ENCODE measurements around the gene BIRC2.
"Not testable (repeated sequence)": the region's sequence is repeated elsewhere in the genome, so short reads cannot be mapped to it uniquely, and the experiment has no call there.

BIRC2 gene

GRCh38 chr11:102346748-102347461 is at the start of gene BIRC2:
Gene BIRC2, plus strand, starts transcription at chr11:102347214. Its CDS starts 2,641 bp downstream, at chr11:102349855.
- ChIA-PET CTCF (no interaction called here), POLR2A (no interaction called here)
- no peak for TF ChIP-seq SP1 (IDR thresholded peaks at IDR 0.05)
- no peak for TF ChIP-seq FOXM1 (IDR thresholded peaks at IDR 0.05; ENCODE audit: borderline replicate concordance)
- TF ChIP-seq HDGF (IDR thresholded peaks at IDR 0.05; ENCODE audit: borderline replicate concordance): no peak
- no peak for TF ChIP-seq BHLHE40 (IDR thresholded peaks at IDR 0.05; ENCODE audit: borderline replicate concordance)
- no peak for TF ChIP-seq L3MBTL2 (conservative IDR thresholded peaks at IDR 0.05)
- TF ChIP-seq ARNT (IDR thresholded peaks at IDR 0.05): no peak
- TF ChIP-seq ZNF384 (IDR thresholded peaks at IDR 0.05): no peak
- TF ChIP-seq ELF4 (IDR thresholded peaks at IDR 0.05): peak; percentile 34; the same call in 1 of the 2 replicates
- TF ChIP-seq FOXA1 (IDR thresholded peaks at IDR 0.05): no peak
- TF ChIP-seq NFRKB (IDR thresholded peaks at IDR 0.05): no peak
- peak; percentile 26; the same call in 1 of the 2 replicates for TF ChIP-seq CTBP1 (IDR thresholded peaks at IDR 0.05; ENCODE audit: borderline replicate concordance)
- TF ChIP-seq LEF1 (IDR thresholded peaks at IDR 0.05; ENCODE audit: borderline replicate concordance): no peak
- TF ChIP-seq SUZ12 (IDR thresholded peaks at IDR 0.05): no peak
- DNase-seq (ENCODE audit: extremely low spot score): peak; percentile 89

- CTCF ChIA-PET; POLR2A ChIA-PET; DNase-seq (ENCODE audit: extremely low spot score): not testable (repeated sequence)
Observed at GRCh38 chr11:102300837-102301236, 46.2 kb upstream of the BIRC2 start.

- ChIA-PET CTCF (no interaction called here), POLR2A (no interaction called here)
- DNase-seq (ENCODE audit: extremely low spot score): no peak
Observed at GRCh38 chr11:102302241-102302640, 44.8 kb upstream of the BIRC2 start.

GRCh38 chr11:102304686-102305085 is 42.3 kb upstream of the BIRC2 start:
- ChIA-PET POLR2A (no interaction called here), CTCF (no interaction called here)
- no peak for DNase-seq (ENCODE audit: extremely low spot score)
- TF ChIP-seq SUZ12 (IDR thresholded peaks at IDR 0.05): no peak
- TF ChIP-seq SP1 (IDR thresholded peaks at IDR 0.05): no peak
- TF ChIP-seq PKNOX1 (IDR thresholded peaks at IDR 0.05): no peak
- no peak for TF ChIP-seq L3MBTL2 (conservative IDR thresholded peaks at IDR 0.05)
- no peak for TF ChIP-seq FOXA1 (IDR thresholded peaks at IDR 0.05)
- TF ChIP-seq ELF4 (IDR thresholded peaks at IDR 0.05): no peak
- no peak for TF ChIP-seq ARNT (IDR thresholded peaks at IDR 0.05)
- TF ChIP-seq FOXM1 (IDR thresholded peaks at IDR 0.05; ENCODE audit: borderline replicate concordance): no peak
- no peak for TF ChIP-seq LEF1 (IDR thresholded peaks at IDR 0.05; ENCODE audit: borderline replicate concordance)
- no peak for TF ChIP-seq ZNF384 (IDR thresholded peaks at IDR 0.05)
- TF ChIP-seq FOXK2 (IDR thresholded peaks at IDR 0.05): no peak
- TF ChIP-seq BHLHE40 (IDR thresholded peaks at IDR 0.05; ENCODE audit: borderline replicate concordance): no peak
- no peak for TF ChIP-seq HDGF (IDR thresholded peaks at IDR 0.05; ENCODE audit: borderline replicate concordance)

More at GRCh38 chr11:102302241-102302640, 44.8 kb upstream of the BIRC2 start:
- no peak for TF ChIP-seq HDGF (IDR thresholded peaks at IDR 0.05; ENCODE audit: borderline replicate concordance)
- TF ChIP-seq CTBP1 (IDR thresholded peaks at IDR 0.05; ENCODE audit: borderline replicate concordance): no peak
- TF ChIP-seq FOXA1 (IDR thresholded peaks at IDR 0.05): no peak
- no peak for TF ChIP-seq FOXM1 (IDR thresholded peaks at IDR 0.05; ENCODE audit: borderline replicate concordance)
- no peak for TF ChIP-seq PKNOX1 (IDR thresholded peaks at IDR 0.05)
- TF ChIP-seq LEF1 (IDR thresholded peaks at IDR 0.05; ENCODE audit: borderline replicate concordance): no peak
- TF ChIP-seq NFRKB (IDR thresholded peaks at IDR 0.05): no peak
- no peak for TF ChIP-seq SUZ12 (IDR thresholded peaks at IDR 0.05)
- no peak for TF ChIP-seq TARDBP (IDR thresholded peaks at IDR 0.05)
- no peak for TF ChIP-seq ZNF384 (IDR thresholded peaks at IDR 0.05)
- no peak for TF ChIP-seq BHLHE40 (IDR thresholded peaks at IDR 0.05; ENCODE audit: borderline replicate concordance)
- TF ChIP-seq L3MBTL2 (conservative IDR thresholded peaks at IDR 0.05): no peak

- DNase-seq (ENCODE audit: extremely low spot score): no peak
- ChIA-PET CTCF (no interaction called here), POLR2A (no interaction called here)
- TF ChIP-seq FOXK2 (IDR thresholded peaks at IDR 0.05) (no peak), HDGF (IDR thresholded peaks at IDR 0.05; ENCODE audit: borderline replicate concordance) (no peak)
Observed at GRCh38 chr11:102305352-102306047, 41.5 kb upstream of the BIRC2 start.

GRCh38 chr11:102306048-102306597 is 40.9 kb upstream of the BIRC2 start:
- ChIA-PET CTCF (no interaction called here), POLR2A (no interaction called here)
- TF ChIP-seq ZNF384 (IDR thresholded peaks at IDR 0.05): no peak
- no peak for DNase-seq (ENCODE audit: extremely low spot score)

Data from HEK293T (cell line).